ENCODE measurements around the gene DHX16. TPM values are rescaled to one million over a fixed set of nuclear protein-coding genes. Genes with fewer than 3 reads are reported as not detected.

Gene DHX16
- total and polyA plus RNA-seq, 2 experiments from 2014 or later = 16.0 to 31.3 TPM

DNA sequence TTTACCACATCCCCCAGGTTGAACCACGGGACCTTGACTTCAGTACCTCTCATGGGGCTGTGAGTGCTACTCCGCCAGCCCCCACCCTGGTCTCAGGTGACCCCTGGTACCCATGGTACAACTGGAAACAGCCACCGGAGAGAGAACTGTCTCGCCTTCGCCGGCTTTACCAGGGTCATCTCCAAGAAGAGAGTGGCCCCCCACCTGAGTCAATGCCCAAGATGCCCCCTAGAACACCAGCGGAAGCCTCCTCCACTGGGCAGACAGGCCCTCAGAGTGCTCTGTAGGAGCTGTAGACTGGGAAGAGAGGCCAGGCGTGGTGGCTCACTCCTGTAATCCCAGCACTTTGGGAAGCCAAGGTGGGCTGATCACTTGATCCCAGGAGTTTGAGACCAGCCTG lies 47.3 kb downstream of the DHX16 start (continued):
- TF ChIP-seq, protein P1, sequence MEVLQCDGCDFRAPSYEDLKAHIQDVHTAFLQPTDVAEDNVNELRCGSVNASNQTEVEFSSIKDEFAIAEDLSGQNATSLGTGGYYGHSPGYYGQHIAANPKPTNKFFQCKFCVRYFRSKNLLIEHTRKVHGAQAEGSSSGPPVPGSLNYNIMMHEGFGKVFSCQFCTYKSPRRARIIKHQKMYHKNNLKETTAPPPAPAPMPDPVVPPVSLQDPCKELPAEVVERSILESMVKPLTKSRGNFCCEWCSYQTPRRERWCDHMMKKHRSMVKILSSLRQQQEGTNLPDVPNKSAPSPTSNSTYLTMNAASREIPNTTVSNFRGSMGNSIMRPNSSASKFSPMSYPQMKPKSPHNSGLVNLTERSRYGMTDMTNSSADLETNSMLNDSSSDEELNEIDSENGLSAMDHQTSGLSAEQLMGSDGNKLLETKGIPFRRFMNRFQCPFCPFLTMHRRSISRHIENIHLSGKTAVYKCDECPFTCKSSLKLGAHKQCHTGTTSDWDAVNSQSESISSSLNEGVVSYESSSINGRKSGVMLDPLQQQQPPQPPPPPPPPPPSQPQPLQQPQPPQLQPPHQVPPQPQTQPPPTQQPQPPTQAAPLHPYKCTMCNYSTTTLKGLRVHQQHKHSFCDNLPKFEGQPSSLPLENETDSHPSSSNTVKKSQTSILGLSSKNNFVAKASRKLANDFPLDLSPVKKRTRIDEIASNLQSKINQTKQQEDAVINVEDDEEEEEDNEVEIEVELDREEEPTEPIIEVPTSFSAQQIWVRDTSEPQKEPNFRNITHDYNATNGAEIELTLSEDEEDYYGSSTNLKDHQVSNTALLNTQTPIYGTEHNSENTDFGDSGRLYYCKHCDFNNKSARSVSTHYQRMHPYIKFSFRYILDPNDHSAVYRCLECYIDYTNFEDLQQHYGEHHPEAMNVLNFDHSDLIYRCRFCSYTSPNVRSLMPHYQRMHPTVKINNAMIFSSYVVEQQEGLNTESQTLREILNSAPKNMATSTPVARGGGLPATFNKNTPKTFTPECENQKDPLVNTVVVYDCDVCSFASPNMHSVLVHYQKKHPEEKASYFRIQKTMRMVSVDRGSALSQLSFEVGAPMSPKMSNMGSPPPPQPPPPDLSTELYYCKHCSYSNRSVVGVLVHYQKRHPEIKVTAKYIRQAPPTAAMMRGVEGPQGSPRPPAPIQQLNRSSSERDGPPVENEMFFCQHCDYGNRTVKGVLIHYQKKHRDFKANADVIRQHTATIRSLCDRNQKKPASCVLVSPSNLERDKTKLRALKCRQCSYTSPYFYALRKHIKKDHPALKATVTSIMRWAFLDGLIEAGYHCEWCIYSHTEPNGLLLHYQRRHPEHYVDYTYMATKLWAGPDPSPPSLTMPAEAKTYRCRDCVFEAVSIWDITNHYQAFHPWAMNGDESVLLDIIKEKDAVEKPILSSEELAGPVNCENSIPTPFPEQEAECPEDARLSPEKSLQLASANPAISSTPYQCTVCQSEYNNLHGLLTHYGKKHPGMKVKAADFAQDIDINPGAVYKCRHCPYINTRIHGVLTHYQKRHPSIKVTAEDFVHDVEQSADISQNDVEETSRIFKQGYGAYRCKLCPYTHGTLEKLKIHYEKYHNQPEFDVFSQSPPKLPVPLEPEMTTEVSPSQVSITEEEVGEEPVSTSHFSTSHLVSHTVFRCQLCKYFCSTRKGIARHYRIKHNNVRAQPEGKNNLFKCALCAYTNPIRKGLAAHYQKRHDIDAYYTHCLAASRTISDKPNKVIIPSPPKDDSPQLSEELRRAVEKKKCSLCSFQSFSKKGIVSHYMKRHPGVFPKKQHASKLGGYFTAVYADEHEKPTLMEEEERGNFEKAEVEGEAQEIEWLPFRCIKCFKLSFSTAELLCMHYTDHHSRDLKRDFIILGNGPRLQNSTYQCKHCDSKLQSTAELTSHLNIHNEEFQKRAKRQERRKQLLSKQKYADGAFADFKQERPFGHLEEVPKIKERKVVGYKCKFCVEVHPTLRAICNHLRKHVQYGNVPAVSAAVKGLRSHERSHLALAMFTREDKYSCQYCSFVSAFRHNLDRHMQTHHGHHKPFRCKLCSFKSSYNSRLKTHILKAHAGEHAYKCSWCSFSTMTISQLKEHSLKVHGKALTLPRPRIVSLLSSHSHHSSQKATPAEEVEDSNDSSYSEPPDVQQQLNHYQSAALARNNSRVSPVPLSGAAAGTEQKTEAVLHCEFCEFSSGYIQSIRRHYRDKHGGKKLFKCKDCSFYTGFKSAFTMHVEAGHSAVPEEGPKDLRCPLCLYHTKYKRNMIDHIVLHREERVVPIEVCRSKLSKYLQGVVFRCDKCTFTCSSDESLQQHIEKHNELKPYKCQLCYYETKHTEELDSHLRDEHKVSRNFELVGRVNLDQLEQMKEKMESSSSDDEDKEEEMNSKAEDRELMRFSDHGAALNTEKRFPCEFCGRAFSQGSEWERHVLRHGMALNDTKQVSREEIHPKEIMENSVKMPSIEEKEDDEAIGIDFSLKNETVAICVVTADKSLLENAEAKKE (CRISPR knock-in tag; IDR thresholded peaks at IDR 0.05) = no peak
- no peak for TF ChIP-seq ZNF114 (CRISPR knock-in tag; IDR thresholded peaks at IDR 0.05)
- TF ChIP-seq EZH2 (IDR thresholded peaks at IDR 0.05; ENCODE audit: low read depth, unreplicated experiment) = no peak
- TF ChIP-seq, protein P2, sequence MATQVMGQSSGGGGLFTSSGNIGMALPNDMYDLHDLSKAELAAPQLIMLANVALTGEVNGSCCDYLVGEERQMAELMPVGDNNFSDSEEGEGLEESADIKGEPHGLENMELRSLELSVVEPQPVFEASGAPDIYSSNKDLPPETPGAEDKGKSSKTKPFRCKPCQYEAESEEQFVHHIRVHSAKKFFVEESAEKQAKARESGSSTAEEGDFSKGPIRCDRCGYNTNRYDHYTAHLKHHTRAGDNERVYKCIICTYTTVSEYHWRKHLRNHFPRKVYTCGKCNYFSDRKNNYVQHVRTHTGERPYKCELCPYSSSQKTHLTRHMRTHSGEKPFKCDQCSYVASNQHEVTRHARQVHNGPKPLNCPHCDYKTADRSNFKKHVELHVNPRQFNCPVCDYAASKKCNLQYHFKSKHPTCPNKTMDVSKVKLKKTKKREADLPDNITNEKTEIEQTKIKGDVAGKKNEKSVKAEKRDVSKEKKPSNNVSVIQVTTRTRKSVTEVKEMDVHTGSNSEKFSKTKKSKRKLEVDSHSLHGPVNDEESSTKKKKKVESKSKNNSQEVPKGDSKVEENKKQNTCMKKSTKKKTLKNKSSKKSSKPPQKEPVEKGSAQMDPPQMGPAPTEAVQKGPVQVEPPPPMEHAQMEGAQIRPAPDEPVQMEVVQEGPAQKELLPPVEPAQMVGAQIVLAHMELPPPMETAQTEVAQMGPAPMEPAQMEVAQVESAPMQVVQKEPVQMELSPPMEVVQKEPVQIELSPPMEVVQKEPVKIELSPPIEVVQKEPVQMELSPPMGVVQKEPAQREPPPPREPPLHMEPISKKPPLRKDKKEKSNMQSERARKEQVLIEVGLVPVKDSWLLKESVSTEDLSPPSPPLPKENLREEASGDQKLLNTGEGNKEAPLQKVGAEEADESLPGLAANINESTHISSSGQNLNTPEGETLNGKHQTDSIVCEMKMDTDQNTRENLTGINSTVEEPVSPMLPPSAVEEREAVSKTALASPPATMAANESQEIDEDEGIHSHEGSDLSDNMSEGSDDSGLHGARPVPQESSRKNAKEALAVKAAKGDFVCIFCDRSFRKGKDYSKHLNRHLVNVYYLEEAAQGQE (IDR thresholded peaks at IDR 0.05; ENCODE audit: unreplicated experiment) = no peak
- no peak for TF ChIP-seq EZH2phosphoT487 (IDR thresholded peaks at IDR 0.05; ENCODE audit: unreplicated experiment)
- no peak for TF ChIP-seq STAT1 (IDR thresholded peaks at IDR 0.05; ENCODE audit: unreplicated experiment)
- no peak for TF ChIP-seq CREB1 (CRISPR knock-in tag; IDR thresholded peaks at IDR 0.05; ENCODE audit: low read depth)
- no peak for TF ChIP-seq POLR2AphosphoS5 (IDR thresholded peaks at IDR 0.05; ENCODE audit: low read depth)
- TF ChIP-seq JUNB (IDR thresholded peaks at IDR 0.05; ENCODE audit: unreplicated experiment) = no peak

Measured in GM23338 (cell line).